ENCODE measurements around the gene GON4L. TPM values are rescaled to one million over a fixed set of nuclear protein-coding genes. Genes with fewer than 3 reads are reported as not detected.
"Not testable (repeated sequence)": the region's sequence is repeated elsewhere in the genome, so short reads cannot be mapped to it uniquely, and the experiment has no call there.

The GON4L gene
- total RNA-seq, 1 donor from 2014 or later, result 25.9 TPM

GRCh38 chr1:155744711-155745283, 112.2 kb downstream of the GON4L start:
- no peak for ATAC-seq

GRCh38 chr1:155741908-155742307, 115.1 kb downstream of the GON4L start:
- ATAC-seq, result no peak

- ATAC-seq, result no peak
Observed at GRCh38 chr1:155740995-155741394, 116.0 kb downstream of the GON4L start.

- peak; percentile 83 for ATAC-seq
Observed at GRCh38 chr1:155729031-155729898, 127.7 kb downstream of the GON4L start.

GRCh38 chr1:155725142-155725541, 131.9 kb downstream of the GON4L start:
- ATAC-seq, result no peak

- ATAC-seq, result no peak
Observed at GRCh38 chr1:155719703-155720102, 137.3 kb downstream of the GON4L start.

GRCh38 chr1:155718524-155719115, 138.4 kb downstream of the GON4L start:
- not testable (repeated sequence) for ATAC-seq

GRCh38 chr1:155717041-155717440, 140.0 kb downstream of the GON4L start:
- no peak for ATAC-seq

GRCh38 chr1:155715777-155716176, 141.2 kb downstream of the GON4L start:
- no peak for ATAC-seq

- ATAC-seq, result not testable (repeated sequence)
Observed at GRCh38 chr1:155715056-155715455, 142.0 kb downstream of the GON4L start.

- ATAC-seq, result no peak
Observed at GRCh38 chr1:155713075-155713474, 143.9 kb downstream of the GON4L start.

- peak; percentile 30 for ATAC-seq
Observed at GRCh38 chr1:155712636-155713035, 144.4 kb downstream of the GON4L start.

GRCh38 chr1:155711457-155711856, 145.6 kb downstream of the GON4L start:
- peak; percentile 82 for ATAC-seq

- ATAC-seq, result no peak
Observed at GRCh38 chr1:155709391-155709790, 147.6 kb downstream of the GON4L start.

GRCh38 chr1:155706139-155706538, 150.9 kb downstream of the GON4L start:
- ATAC-seq, result peak; percentile 69

- ATAC-seq, result peak; percentile 88
Observed at GRCh38 chr1:155704414-155704813, 152.6 kb downstream of the GON4L start.

- ATAC-seq, result no peak
Observed at GRCh38 chr1:155703216-155703615, 153.8 kb downstream of the GON4L start.

- ATAC-seq, result not testable (repeated sequence)
Observed at GRCh38 chr1:155701675-155702074, 155.3 kb downstream of the GON4L start.

Other genes with a start within 250 kb of the GON4L start
- gene MSTO1, start 247.0 kb downstream of the GON4L start, total RNA-seq, result 16.7 TPM
- gene YY1AP1, start 168.4 kb downstream of the GON4L start, total RNA-seq, result 40.3 TPM
- gene DAP3, start 168.1 kb downstream of the GON4L start, total RNA-seq, result 69.7 TPM
- 0.76 TPM for gene SYT11, start 2.4 kb upstream of the GON4L start, total RNA-seq
- 35.7 TPM for gene RIT1, start 54.1 kb upstream of the GON4L start, total RNA-seq
- 19.4 TPM for gene KHDC4, start 77.2 kb upstream of the GON4L start, total RNA-seq
- not detected for gene RXFP4, start 84.4 kb upstream of the GON4L start, total RNA-seq
- 23.8 TPM for gene ARHGEF2, start 121.3 kb upstream of the GON4L start, total RNA-seq
- gene SSR2, start 163.7 kb upstream of the GON4L start, total RNA-seq, result 121 TPM
- 23.0 TPM for gene UBQLN4, start 196.6 kb upstream of the GON4L start, total RNA-seq
- 62.3 TPM for gene LAMTOR2, start 197.6 kb upstream of the GON4L start, total RNA-seq
- 420 TPM for gene RAB25, start 203.9 kb upstream of the GON4L start, total RNA-seq
- 1.7 TPM for gene MEX3A, start 225.3 kb upstream of the GON4L start, total RNA-seq